Right lobe of liver (tissue), 4 donors: Measurements from ENCODE around the gene APPBP2.

ENCODE experiments used
- POLR2A ChIP-seq: fragments of 450-650 bp; IDR thresholded peaks from one replicate; pipeline ENCODE4 v1.6.1; 2017; ENCODE audit warnings: antibody characterized with exemption, mild to moderate bottlenecking
- TF ChIP-seq, protein P1 (sequence below), 4 donors: fragments of 200-600 bp in 3 of 4; fragments of 450-650 bp in 1 of 4; IDR thresholded peaks; one replicate each; pipeline versions ENCODE4 v1.5.1 to v1.8.0; 2016 to 2022; ENCODE audit warnings: antibody characterized with exemption in 4 of 4, mild to moderate bottlenecking in 2 of 4
- donor health status: DM: no; HTN: no; CAD: no.
- donor health status: DM: no; HTN: no; CAD: no.
- donor health status: DM: no; HTN: yes; CAD: no.

DNA sequence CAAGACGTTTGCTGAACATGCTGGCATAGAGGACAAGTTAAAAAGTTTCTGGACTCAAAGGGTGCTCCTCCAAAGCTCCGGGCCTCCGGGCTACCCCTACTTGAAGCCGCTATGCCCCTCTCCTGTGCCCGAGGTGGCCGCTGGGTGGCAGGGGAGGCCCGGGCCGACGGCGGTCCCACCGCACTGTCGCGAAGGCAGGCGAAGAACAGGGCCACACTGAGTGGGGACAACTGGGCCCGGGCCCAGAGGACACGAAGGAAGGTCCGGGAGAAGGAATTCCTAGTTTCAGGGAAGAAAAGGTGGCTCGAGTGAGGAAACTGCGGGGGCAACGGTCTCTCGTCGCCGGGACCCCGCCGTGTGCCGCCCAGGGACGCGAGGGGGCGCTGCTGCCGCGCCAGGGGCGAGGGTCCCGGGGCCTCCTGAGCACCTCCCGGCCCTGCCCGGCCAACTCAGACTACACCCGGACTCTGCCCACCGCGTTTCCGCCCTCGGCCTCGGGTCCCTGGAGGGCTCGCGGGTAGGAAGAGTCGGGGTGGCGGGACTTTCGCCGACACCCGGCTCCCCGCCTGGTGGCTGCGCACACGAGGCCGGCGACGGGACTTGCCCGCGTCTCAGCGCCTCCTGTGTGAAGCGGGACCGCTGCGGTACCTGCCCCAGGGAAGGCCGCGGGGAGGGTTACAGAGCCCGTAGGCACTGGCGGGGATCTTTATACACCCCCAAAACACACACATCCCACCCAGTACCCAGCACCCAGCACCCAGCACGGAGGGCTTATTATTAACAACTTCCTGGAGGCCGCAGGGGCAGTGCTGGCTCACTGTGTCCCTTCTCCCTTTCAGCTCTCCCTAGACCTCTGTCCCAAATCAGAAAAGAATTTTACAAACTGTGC is 104.5 kb downstream of the APPBP2 start:
- TF ChIP-seq, protein P1, sequence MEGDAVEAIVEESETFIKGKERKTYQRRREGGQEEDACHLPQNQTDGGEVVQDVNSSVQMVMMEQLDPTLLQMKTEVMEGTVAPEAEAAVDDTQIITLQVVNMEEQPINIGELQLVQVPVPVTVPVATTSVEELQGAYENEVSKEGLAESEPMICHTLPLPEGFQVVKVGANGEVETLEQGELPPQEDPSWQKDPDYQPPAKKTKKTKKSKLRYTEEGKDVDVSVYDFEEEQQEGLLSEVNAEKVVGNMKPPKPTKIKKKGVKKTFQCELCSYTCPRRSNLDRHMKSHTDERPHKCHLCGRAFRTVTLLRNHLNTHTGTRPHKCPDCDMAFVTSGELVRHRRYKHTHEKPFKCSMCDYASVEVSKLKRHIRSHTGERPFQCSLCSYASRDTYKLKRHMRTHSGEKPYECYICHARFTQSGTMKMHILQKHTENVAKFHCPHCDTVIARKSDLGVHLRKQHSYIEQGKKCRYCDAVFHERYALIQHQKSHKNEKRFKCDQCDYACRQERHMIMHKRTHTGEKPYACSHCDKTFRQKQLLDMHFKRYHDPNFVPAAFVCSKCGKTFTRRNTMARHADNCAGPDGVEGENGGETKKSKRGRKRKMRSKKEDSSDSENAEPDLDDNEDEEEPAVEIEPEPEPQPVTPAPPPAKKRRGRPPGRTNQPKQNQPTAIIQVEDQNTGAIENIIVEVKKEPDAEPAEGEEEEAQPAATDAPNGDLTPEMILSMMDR (IDR thresholded peaks at IDR 0.05) = peak; percentile 86 to 98 (median 93)
- no peak for TF ChIP-seq POLR2A
